Measurements from ENCODE around the gene GLO1. TPM values are rescaled to one million over a fixed set of nuclear protein-coding genes. Genes with fewer than 3 reads are reported as not detected.

GLO1 gene
- total RNA-seq, 1 experiment from 2014 or later = 147 TPM

- no peaks in the 10 kb centered on the region for H3K9me3 Mint-ChIP-seq (ENCODE audit: low read depth, unreplicated experiment)
- intact Hi-C loops (cut with micrococcal nuclease; ENCODE audit: unreplicated experiment) = no loop called here
- CTCF ChIA-PET = no interaction called here
- peaks cover 49% of the 10 kb centered on the region for H3K4me1 Mint-ChIP-seq (ENCODE audit: low read depth, unreplicated experiment)
- no peaks in the 10 kb centered on the region for H3K27me3 Mint-ChIP-seq (ENCODE audit: unreplicated experiment)
- peaks cover 20% of the 10 kb centered on the region for H3K36me3 Mint-ChIP-seq (ENCODE audit: insufficient read depth, unreplicated experiment)
- DNase-seq = no peak
- no peak overlapping the region for H3K27ac Mint-ChIP-seq (ENCODE audit: unreplicated experiment)
- H3K4me3 Mint-ChIP-seq (ENCODE audit: low read depth, unreplicated experiment) = no peak overlapping the region
- BruUV-seq (replicated peaks) = no TSS peak
- TF ChIP-seq CTCF (IDR thresholded peaks at IDR 0.05; ENCODE audit: unreplicated experiment) = no peak
Observed at GRCh38 chr6:38637756-38638155, 65.2 kb downstream of the GLO1 start.

- intact Hi-C loops (cut with micrococcal nuclease; ENCODE audit: unreplicated experiment) = no loop called here
- no TSS peak for BruUV-seq (replicated peaks)
- peaks cover 20% of the 10 kb centered on the region for H3K36me3 Mint-ChIP-seq (ENCODE audit: insufficient read depth, unreplicated experiment)
- no peak for DNase-seq
- H3K4me3 Mint-ChIP-seq (ENCODE audit: low read depth, unreplicated experiment) = no peak overlapping the region
- H3K9me3 Mint-ChIP-seq (ENCODE audit: low read depth, unreplicated experiment) = no peaks in the 10 kb centered on the region
- TF ChIP-seq CTCF (IDR thresholded peaks at IDR 0.05; ENCODE audit: unreplicated experiment) = no peak
- peaks cover 48% of the 10 kb centered on the region for H3K4me1 Mint-ChIP-seq (ENCODE audit: low read depth, unreplicated experiment)
- CTCF ChIA-PET = no interaction called here
- H3K27me3 Mint-ChIP-seq (ENCODE audit: unreplicated experiment) = no peaks in the 10 kb centered on the region
- no peak overlapping the region for H3K27ac Mint-ChIP-seq (ENCODE audit: unreplicated experiment)
Observed at GRCh38 chr6:38636027-38636426, 66.9 kb downstream of the GLO1 start.

GRCh38 chr6:38634518-38634917 lies 68.4 kb downstream of the GLO1 start:
- Mint-ChIP-seq H3K4me1 (ENCODE audit: low read depth, unreplicated experiment) (peaks cover 41% of the 10 kb centered on the region), H3K9me3 (ENCODE audit: low read depth, unreplicated experiment) (no peaks in the 10 kb centered on the region), H3K27ac (ENCODE audit: unreplicated experiment) (no peak overlapping the region), H3K4me3 (ENCODE audit: low read depth, unreplicated experiment) (no peak overlapping the region), H3K27me3 (ENCODE audit: unreplicated experiment) (no peaks in the 10 kb centered on the region), H3K36me3 (ENCODE audit: insufficient read depth, unreplicated experiment) (peaks cover 8% of the 10 kb centered on the region)
- CTCF ChIA-PET = interaction anchor here (0.9 kb wide), 1 partner anchor 69 kb away, joined by 3 read pairs; no protein-coding TSS in a partner anchor
- intact Hi-C loops (cut with micrococcal nuclease; ENCODE audit: unreplicated experiment) = no loop called here
- no peak for DNase-seq
- no peak for TF ChIP-seq CTCF (IDR thresholded peaks at IDR 0.05; ENCODE audit: unreplicated experiment)
- no TSS peak for BruUV-seq (replicated peaks)

- Mint-ChIP-seq H3K9me3 (ENCODE audit: low read depth, unreplicated experiment) (no peaks in the 10 kb centered on the region), H3K27ac (ENCODE audit: unreplicated experiment) (no peak overlapping the region), H3K36me3 (ENCODE audit: insufficient read depth, unreplicated experiment) (no peaks in the 10 kb centered on the region), H3K4me1 (ENCODE audit: low read depth, unreplicated experiment) (peaks cover 27% of the 10 kb centered on the region), H3K27me3 (ENCODE audit: unreplicated experiment) (no peaks in the 10 kb centered on the region), H3K4me3 (ENCODE audit: low read depth, unreplicated experiment) (no peak overlapping the region)
- TF ChIP-seq CTCF (IDR thresholded peaks at IDR 0.05; ENCODE audit: unreplicated experiment) = no peak
- BruUV-seq (replicated peaks) = no TSS peak
- CTCF ChIA-PET = no interaction called here
- intact Hi-C loops (cut with micrococcal nuclease; ENCODE audit: unreplicated experiment) = no loop called here
- no peak for DNase-seq
Observed at GRCh38 chr6:38632490-38632889, 70.5 kb downstream of the GLO1 start.
